K562 treated with DMSO at 1 percent for 48 hours (cell line): ENCODE results near the gene PAX1. TPM values are rescaled to one million over a fixed set of nuclear protein-coding genes. Genes with fewer than 3 reads are reported as not detected.

ENCODE experiments used
- total RNA-seq: library from RNA; unstranded; fragments of 300-600 nt; gene quantifications from 2 replicates; pipeline ENCODE4 v1.2.3, GENCODE V29; 2022; ENCODE audit warnings: low replicate concordance; ENCODE audit errors: extremely low read depth

PAX1 gene
- not detected in 2 replicates for total RNA-seq

GRCh38 chr20:21705575-21706260 is at the start of gene PAX1:
Gene PAX1 (plus strand): TSS chr20:21705664. CDS start chr20:21705713, 49 bp downstream.

Other genes starting within 250 kb of the PAX1 start
- not detected in 2 replicates for gene NKX2-2, start 191.6 kb upstream of the PAX1 start, total RNA-seq